ENCODE data around the gene RPS6KA4. TPM values are rescaled to one million over a fixed set of nuclear protein-coding genes. Genes with fewer than 3 reads are reported as not detected.

The RPS6KA4 gene
- total RNA-seq, 1 donor from 2014 or later: 37.5 TPM

GRCh38 chr11:64327375-64327774 lies 31.6 kb upstream of the RPS6KA4 start:
- peaks cover 6% of the 10 kb centered on the region for H3K4me1 Mint-ChIP-seq (ENCODE audit: unreplicated experiment)
- no peaks in the 10 kb centered on the region for H3K9me3 Mint-ChIP-seq (ENCODE audit: unreplicated experiment)
- no peak for TF ChIP-seq CTCF (IDR thresholded peaks at IDR 0.05; ENCODE audit: unreplicated experiment)
- peaks cover 1% of the 10 kb centered on the region for H3K27me3 Mint-ChIP-seq (ENCODE audit: unreplicated experiment)
- no peak overlapping the region for H3K27ac Mint-ChIP-seq (ENCODE audit: unreplicated experiment)
- H3K4me3 Mint-ChIP-seq (ENCODE audit: unreplicated experiment): no peak overlapping the region
- H3K36me3 Mint-ChIP-seq (ENCODE audit: low read depth, unreplicated experiment): no peaks in the 10 kb centered on the region
- DNase-seq (ENCODE audit: low spot score): no peak

GRCh38 chr11:64327993-64328392 lies 31.0 kb upstream of the RPS6KA4 start:
- no peak for DNase-seq (ENCODE audit: low spot score)
- Mint-ChIP-seq H3K4me3 (ENCODE audit: unreplicated experiment) (no peak overlapping the region), H3K4me1 (ENCODE audit: unreplicated experiment) (peaks cover 6% of the 10 kb centered on the region), H3K27me3 (ENCODE audit: unreplicated experiment) (peaks cover 1% of the 10 kb centered on the region), H3K36me3 (ENCODE audit: low read depth, unreplicated experiment) (no peaks in the 10 kb centered on the region), H3K27ac (ENCODE audit: unreplicated experiment) (no peak overlapping the region), H3K9me3 (ENCODE audit: unreplicated experiment) (no peaks in the 10 kb centered on the region)
- no peak for TF ChIP-seq CTCF (IDR thresholded peaks at IDR 0.05; ENCODE audit: unreplicated experiment)

- peaks cover 4% of the 10 kb centered on the region for H3K27me3 Mint-ChIP-seq (ENCODE audit: unreplicated experiment)
- no peak overlapping the region for H3K4me3 Mint-ChIP-seq (ENCODE audit: unreplicated experiment)
Measured at GRCh38 chr11:64330888-64331287, 28.1 kb upstream of the RPS6KA4 start.

GRCh38 chr11:64331569-64332371 lies 27.2 kb upstream of the RPS6KA4 start:
- Mint-ChIP-seq H3K4me3 (ENCODE audit: unreplicated experiment) (no peak overlapping the region), H3K27me3 (ENCODE audit: unreplicated experiment) (peaks cover 4% of the 10 kb centered on the region), H3K27ac (ENCODE audit: unreplicated experiment) (no peak overlapping the region), H3K9me3 (ENCODE audit: unreplicated experiment) (no peaks in the 10 kb centered on the region), H3K4me1 (ENCODE audit: unreplicated experiment) (no peaks in the 10 kb centered on the region), H3K36me3 (ENCODE audit: low read depth, unreplicated experiment) (no peaks in the 10 kb centered on the region)
- peak; percentile 51 for DNase-seq (ENCODE audit: low spot score)
- peak; percentile 24 for TF ChIP-seq CTCF (IDR thresholded peaks at IDR 0.05; ENCODE audit: unreplicated experiment)

More at GRCh38 chr11:64330888-64331287, 28.1 kb upstream of the RPS6KA4 start:
- H3K9me3 Mint-ChIP-seq (ENCODE audit: unreplicated experiment): no peaks in the 10 kb centered on the region
- H3K27ac Mint-ChIP-seq (ENCODE audit: unreplicated experiment): no peak overlapping the region
- H3K36me3 Mint-ChIP-seq (ENCODE audit: low read depth, unreplicated experiment): no peaks in the 10 kb centered on the region
- no peak for TF ChIP-seq CTCF (IDR thresholded peaks at IDR 0.05; ENCODE audit: unreplicated experiment)
- H3K4me1 Mint-ChIP-seq (ENCODE audit: unreplicated experiment): no peaks in the 10 kb centered on the region
- no peak for DNase-seq (ENCODE audit: low spot score)

GRCh38 chr11:64333556-64333955 lies 25.4 kb upstream of the RPS6KA4 start:
- Mint-ChIP-seq H3K27ac (ENCODE audit: unreplicated experiment) (no peak overlapping the region), H3K27me3 (ENCODE audit: unreplicated experiment) (peaks cover 4% of the 10 kb centered on the region), H3K9me3 (ENCODE audit: unreplicated experiment) (no peaks in the 10 kb centered on the region), H3K4me3 (ENCODE audit: unreplicated experiment) (no peak overlapping the region), H3K36me3 (ENCODE audit: low read depth, unreplicated experiment) (no peaks in the 10 kb centered on the region), H3K4me1 (ENCODE audit: unreplicated experiment) (no peaks in the 10 kb centered on the region)
- no peak for TF ChIP-seq CTCF (IDR thresholded peaks at IDR 0.05; ENCODE audit: unreplicated experiment)
- DNase-seq (ENCODE audit: low spot score): no peak

Data from endothelial cell (in vitro differentiated cells).